Muscle layer of colon (tissue), 2 donors: ENCODE measurements around the gene PEX11B.

Experiments
- H3K27ac ChIP-seq: one replicate; pipeline ENCODE4 v1.7.0; 2013; ENCODE audit warnings: low read depth, mild to moderate bottlenecking, low read length, moderate library complexity
- H3K27me3 ChIP-seq, 2 donors: one replicate each; pipeline ENCODE4 v1.7.0; 2013; ENCODE audit warnings: low read length in 2 of 2, mild to moderate bottlenecking in 2 of 2; ENCODE audit not compliant: insufficient read depth in 2 of 2, control insufficient read depth in 1 of 2
- H3K36me3 ChIP-seq: one replicate; pipeline ENCODE4 v1.7.0; 2013; ENCODE audit warnings: mild to moderate bottlenecking, low read length; ENCODE audit not compliant: insufficient read depth
- H3K4me1 ChIP-seq: one replicate; pipeline ENCODE4 v1.7.0; 2013; ENCODE audit warnings: mild to moderate bottlenecking, low read length; ENCODE audit not compliant: insufficient read depth
- H3K4me3 ChIP-seq, 2 donors: one replicate each; pipeline ENCODE4 v1.7.0; 2013; ENCODE audit warnings: low read length in 2 of 2, low read depth in 1 of 2, mild to moderate bottlenecking in 1 of 2, moderate library complexity in 1 of 2
- H3K9ac ChIP-seq: one replicate; pipeline ENCODE4 v1.7.0; 2013; ENCODE audit warnings: low read length
- H3K9me3 ChIP-seq: one replicate; pipeline ENCODE4 v1.7.0; 2013; ENCODE audit warnings: mild to moderate bottlenecking, low read length
- donor health status: abdominal sarcoma.
- donor health status: Adenocarcinoma of cecum.

PEX11B gene

GRCh38 chr1:145897969-145898368, 20.5 kb downstream of the PEX11B start:
- Histone ChIP-seq H3K36me3 (no peaks in the 10 kb centered on the region), H3K4me3 (no peak overlapping the region), H3K9ac (no peak overlapping the region), H3K27ac (no peak overlapping the region), H3K27me3 (no peaks in the 10 kb centered on the region), H3K4me1 (peaks cover 2% of the 10 kb centered on the region), H3K9me3 (no peaks in the 10 kb centered on the region)

GRCh38 chr1:145895471-145895870, 23.0 kb downstream of the PEX11B start:
- no peak overlapping the region for H3K4me3 ChIP-seq
- H3K9ac ChIP-seq: no peak overlapping the region
- H3K36me3 ChIP-seq: no peaks in the 10 kb centered on the region
- H3K9me3 ChIP-seq: no peaks in the 10 kb centered on the region
- no peaks in the 10 kb centered on the region for H3K27me3 ChIP-seq
- H3K4me1 ChIP-seq: peaks cover 21% of the 10 kb centered on the region
- no peak overlapping the region for H3K27ac ChIP-seq

DNA sequence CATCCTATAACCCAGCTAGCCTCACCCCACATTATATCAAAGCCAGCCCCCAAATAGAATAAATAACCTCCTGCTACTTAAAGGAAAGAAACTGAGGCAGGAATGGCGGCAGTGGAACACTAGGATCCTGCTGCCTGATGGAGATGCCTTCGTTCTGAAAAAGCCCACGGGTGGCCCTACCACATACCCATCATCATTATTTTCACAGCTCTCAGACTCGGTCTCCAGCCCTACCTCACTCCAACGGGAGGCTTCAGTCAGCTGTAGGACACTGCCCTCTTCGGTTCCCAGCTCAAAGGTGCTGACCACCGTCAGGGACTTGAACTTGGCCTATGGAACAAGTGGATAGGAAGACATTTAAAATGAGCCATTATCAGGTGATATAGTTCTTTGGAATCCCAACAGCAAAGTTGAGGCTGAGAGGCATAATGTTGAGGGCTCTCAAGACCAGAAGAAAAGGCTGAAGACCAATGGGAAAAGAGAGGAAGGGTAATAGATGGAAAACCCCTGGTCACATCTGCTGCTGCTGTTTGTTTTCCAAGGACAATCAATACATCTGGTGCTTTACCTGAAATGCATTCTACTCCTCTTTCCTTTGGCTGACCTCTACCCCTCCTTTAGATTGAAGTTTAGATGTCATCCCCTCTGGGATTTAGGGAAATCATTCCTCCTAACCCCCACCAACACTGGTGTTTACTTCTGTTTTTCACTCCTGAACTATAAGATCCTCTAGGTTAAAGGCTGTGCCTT, 25.0 kb downstream of the PEX11B start:
- H3K4me1 ChIP-seq: peaks cover 21% of the 10 kb centered on the region
- no peaks in the 10 kb centered on the region for H3K27me3 ChIP-seq
- H3K9ac ChIP-seq: no peak overlapping the region
- no peaks in the 10 kb centered on the region for H3K9me3 ChIP-seq
- H3K27ac ChIP-seq: no peak overlapping the region
- no peak overlapping the region for H3K4me3 ChIP-seq
- H3K36me3 ChIP-seq: no peaks in the 10 kb centered on the region

DNA sequence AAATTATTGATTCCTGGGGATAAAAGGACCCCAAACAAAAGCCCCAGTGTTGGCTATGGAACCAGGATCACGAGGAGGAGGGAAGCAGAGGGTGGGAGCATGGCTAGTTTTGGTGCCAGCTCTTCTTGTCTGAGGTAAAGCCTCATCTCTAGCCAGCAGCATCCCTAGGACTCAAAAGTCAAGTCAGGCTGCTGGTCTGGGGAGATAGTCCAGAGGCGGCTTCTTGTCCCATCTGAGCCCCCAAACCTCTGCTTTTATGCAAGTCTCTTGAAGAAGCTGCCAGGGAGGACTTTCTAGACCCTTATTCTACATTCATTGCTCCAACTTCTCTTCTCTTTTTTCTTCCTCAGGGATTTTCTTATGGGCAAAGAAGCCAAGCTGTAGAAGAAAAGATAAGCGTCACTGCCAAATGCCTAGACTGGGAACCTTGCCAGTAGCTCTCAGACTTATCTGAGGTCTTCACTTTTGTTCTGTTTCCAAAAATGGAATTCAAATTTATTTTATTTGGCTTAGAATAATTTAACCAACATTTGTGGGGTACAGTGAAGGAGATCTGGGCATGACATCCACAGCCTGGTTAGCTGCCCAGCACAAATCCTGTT, 25.9 kb downstream of the PEX11B start:
- Histone ChIP-seq H3K9me3 (no peaks in the 10 kb centered on the region), H3K36me3 (no peaks in the 10 kb centered on the region), H3K27ac (peak overlapping the region; percentile 27), H3K27me3 (no peaks in the 10 kb centered on the region), H3K4me1 (peaks cover 21% of the 10 kb centered on the region), H3K4me3 (peak overlapping the region in 1 of 2 donors; percentile 39), H3K9ac (peak overlapping the region; percentile 42)

GRCh38 chr1:145891587-145892485, 26.7 kb downstream of the PEX11B start:
- Histone ChIP-seq H3K4me1 (peaks cover 21% of the 10 kb centered on the region), H3K9ac (peak overlapping the region; percentile 42), H3K27me3 (no peaks in the 10 kb centered on the region), H3K27ac (peak overlapping the region; percentile 43), H3K9me3 (no peaks in the 10 kb centered on the region), H3K36me3 (no peaks in the 10 kb centered on the region), H3K4me3 (peak overlapping the region in 1 of 2 donors; percentile 39)

GRCh38 chr1:145891143-145891542, 27.4 kb downstream of the PEX11B start:
- no peak overlapping the region for H3K27ac ChIP-seq
- no peaks in the 10 kb centered on the region for H3K9me3 ChIP-seq
- H3K36me3 ChIP-seq: no peaks in the 10 kb centered on the region
- H3K27me3 ChIP-seq: no peaks in the 10 kb centered on the region
- H3K4me1 ChIP-seq: peaks cover 21% of the 10 kb centered on the region
- H3K9ac ChIP-seq: no peak overlapping the region
- no peak overlapping the region for H3K4me3 ChIP-seq

DNA sequence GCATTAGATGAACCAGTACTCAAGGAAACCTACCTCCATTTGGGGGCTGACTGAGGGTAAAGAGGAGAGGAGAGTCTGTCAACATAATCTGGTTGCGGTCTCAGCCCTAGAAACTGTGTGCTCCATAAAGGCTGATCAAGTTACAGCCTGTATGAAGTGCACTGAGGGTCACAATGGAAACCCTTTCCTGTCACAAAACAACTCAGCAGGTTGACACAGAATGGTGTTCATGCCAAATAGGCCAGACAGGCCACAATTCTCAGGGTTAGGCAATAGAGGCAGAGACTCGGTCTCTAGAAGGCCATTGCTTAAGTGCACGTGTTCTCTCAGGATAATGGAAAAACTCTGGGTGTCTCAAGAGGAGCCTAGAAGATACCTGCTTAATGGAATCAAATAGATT, 28.8 kb downstream of the PEX11B start:
- Histone ChIP-seq H3K9ac (no peak overlapping the region), H3K9me3 (no peaks in the 10 kb centered on the region), H3K27me3 (peaks cover 0 to 6% of the 10 kb centered on the region in 2 donors), H3K4me3 (no peak overlapping the region), H3K4me1 (peaks cover 28% of the 10 kb centered on the region), H3K27ac (no peak overlapping the region), H3K36me3 (no peaks in the 10 kb centered on the region)

- H3K9me3 ChIP-seq: no peaks in the 10 kb centered on the region
- peaks cover 23% of the 10 kb centered on the region for H3K4me1 ChIP-seq
- H3K4me3 ChIP-seq: no peak overlapping the region
- no peaks in the 10 kb centered on the region for H3K36me3 ChIP-seq
- H3K27me3 ChIP-seq: peaks cover 0 to 6% of the 10 kb centered on the region in 2 donors
- no peak overlapping the region for H3K27ac ChIP-seq
- H3K9ac ChIP-seq: no peak overlapping the region
Measured at GRCh38 chr1:145887631-145888030, 30.9 kb downstream of the PEX11B start.

- Histone ChIP-seq H3K4me1 (peaks cover 16% of the 10 kb centered on the region), H3K27ac (no peak overlapping the region), H3K4me3 (no peak overlapping the region), H3K9me3 (no peaks in the 10 kb centered on the region), H3K27me3 (peaks cover 0 to 6% of the 10 kb centered on the region in 2 donors), H3K9ac (no peak overlapping the region), H3K36me3 (no peaks in the 10 kb centered on the region)
Measured at GRCh38 chr1:145886816-145887215, 31.7 kb downstream of the PEX11B start.

DNA sequence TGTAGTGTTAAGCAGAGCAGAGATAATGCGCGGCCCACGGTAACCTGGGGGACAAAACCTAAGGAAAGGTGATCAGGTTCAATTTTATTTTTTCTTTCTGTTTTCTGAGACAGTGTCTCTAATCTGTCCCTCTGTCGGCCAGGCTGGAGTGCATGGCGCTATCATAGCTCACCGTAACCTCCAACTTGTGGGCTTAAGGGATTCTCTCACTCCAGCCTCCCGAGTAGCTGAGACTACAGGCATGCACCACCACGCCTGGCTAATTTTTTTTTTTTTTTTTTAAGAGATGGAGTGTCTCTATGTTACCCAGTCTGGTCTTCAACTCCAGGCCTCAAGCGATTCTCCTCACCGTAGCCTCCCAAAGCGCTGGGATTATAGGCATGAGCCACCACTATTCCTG, 32.1 kb downstream of the PEX11B start:
- H3K4me3 ChIP-seq: peak overlapping the region; percentile 66 to 87
- peak overlapping the region; percentile 1 for H3K27ac ChIP-seq
- H3K36me3 ChIP-seq: no peaks in the 10 kb centered on the region
- H3K9me3 ChIP-seq: no peaks in the 10 kb centered on the region
- no peak overlapping the region for H3K9ac ChIP-seq
- peaks cover 0 to 6% of the 10 kb centered on the region in 2 donors for H3K27me3 ChIP-seq
- peaks cover 12% of the 10 kb centered on the region for H3K4me1 ChIP-seq

DNA sequence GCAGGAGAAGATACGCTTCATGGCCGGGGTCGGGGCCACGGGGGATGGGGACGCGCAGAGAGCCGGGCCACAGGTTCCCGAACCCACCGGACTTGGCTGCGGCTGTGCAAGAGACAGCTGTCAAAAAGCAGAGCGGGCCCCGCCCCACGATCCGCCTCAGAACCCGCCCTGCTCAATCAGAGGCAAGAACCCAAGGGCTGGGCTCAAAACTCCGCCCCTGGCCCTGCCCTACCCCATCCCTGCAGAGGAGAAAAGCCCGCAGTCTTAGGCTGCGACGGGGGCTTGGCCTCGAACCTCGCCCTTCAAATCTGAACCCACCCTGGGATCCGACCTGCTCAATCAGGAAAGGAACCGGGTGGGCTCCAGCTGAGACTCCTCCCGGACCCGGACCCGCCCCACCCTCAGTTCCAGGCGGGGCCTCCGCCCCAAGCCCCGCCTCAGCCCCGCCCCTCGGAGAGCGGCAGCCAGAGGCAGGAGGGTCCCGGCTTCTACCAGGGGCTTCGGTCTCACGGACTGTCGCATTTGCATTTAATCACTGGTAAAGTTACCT, 32.7 kb downstream of the PEX11B start, which contains the start of gene ANKRD35:
Gene ANKRD35 (minus strand): TSS at position 129 of the 550 bp plus-strand sequence. CDS start 108 bp downstream, at position 21.
- H3K9ac ChIP-seq: no peak within 1 kb of the TSS
- H3K27me3 ChIP-seq: peaks cover 0 to 6% of the 10 kb centered on the region in 2 donors
- peak within 1 kb of the TSS; percentile 1 for H3K27ac ChIP-seq

More for the DNA sequence above, 32.7 kb downstream of the PEX11B start, which contains the start of gene ANKRD35:
- Histone ChIP-seq H3K36me3 (no peaks in the 10 kb centered on the region), H3K4me3 (peak within 1 kb of the TSS; percentile 66 to 87), H3K9me3 (no peaks in the 10 kb centered on the region), H3K4me1 (peaks cover 7% of the 10 kb centered on the region)
